HEK293 (cell line): Measurements from ENCODE around the gene ARFGEF2.

Experiments
- CTCF ChIP-seq: fragments of 450-650 bp; formaldehyde crosslinking; IDR thresholded peaks from 2 replicates; pipeline ENCODE4 v1.5.1; 2016; ENCODE audit warnings: missing biosample characterization, missing genetic modification characterization
- PBX3 ChIP-seq: sonication (generic); formaldehyde crosslinking; IDR thresholded peaks from 2 replicates; pipeline ENCODE4 v1.8.1; 2022; ENCODE audit warnings: mild to moderate bottlenecking, moderate library complexity, missing genetic modification reagents
- REST ChIP-seq: fragments of 450-650 bp; formaldehyde crosslinking; IDR thresholded peaks from 2 replicates; pipeline ENCODE4 v1.5.1; 2016; ENCODE audit warnings: missing biosample characterization, missing genetic modification characterization
- ZBTB17 ChIP-seq: fragments of 450-650 bp; formaldehyde crosslinking; IDR thresholded peaks from 2 replicates; pipeline ENCODE4 v1.5.1; 2016; ENCODE audit warnings: missing biosample characterization, missing genetic modification characterization
- ZNF24 ChIP-seq: fragments of 450-650 bp; formaldehyde crosslinking; IDR thresholded peaks from 2 replicates; pipeline ENCODE4 v1.5.1; 2016; ENCODE audit warnings: missing biosample characterization, missing genetic modification characterization

- no peak for TF ChIP-seq CTCF (tag by site-specific recombination)
- TF ChIP-seq REST, result no peak
- TF ChIP-seq ZBTB17 (tag by site-specific recombination), result no peak
- TF ChIP-seq PBX3 (CRISPR knock-in tag), result no peak
- TF ChIP-seq ZNF24 (tag by site-specific recombination), result no peak
Observed at GRCh38 chr20:48971956-48972355, 50.4 kb downstream of the ARFGEF2 start.
